GM10266 (cell line): ENCODE results near the gene MST1R.
A peak's percentile ranks its signal among the peaks of the same experiment; 100 is the strongest.

Experiments
- DNase-seq: peaks from one replicate; pipeline ENCODE4 v3.0.0; 2012; ENCODE audit errors: extremely low spot score
- CTCF ChIP-seq: IDR thresholded peaks from 2 replicates; pipeline ENCODE4 v1.5.1; 2012; ENCODE audit warnings: mild to moderate bottlenecking, low read depth; ENCODE audit not compliant: control insufficient read depth, insufficient read depth; ENCODE audit errors: missing control alignments

MST1R gene

GRCh38 chr3:49844464-49845183, 59.0 kb downstream of the MST1R start:
- TF ChIP-seq CTCF, result no peak
- no peak for DNase-seq

GRCh38 chr3:49842843-49843517, 60.7 kb downstream of the MST1R start:
- no peak for TF ChIP-seq CTCF
- no peak for DNase-seq

- no peak for TF ChIP-seq CTCF
Observed at GRCh38 chr3:49841806-49842205, 61.9 kb downstream of the MST1R start.

GRCh38 chr3:49841126-49841696, 62.5 kb downstream of the MST1R start:
- peak; percentile 46 for TF ChIP-seq CTCF
- peak; percentile 36 for DNase-seq

More at GRCh38 chr3:49841806-49842205, 61.9 kb downstream of the MST1R start:
- no peak for DNase-seq

- no peak for TF ChIP-seq CTCF
- no peak for DNase-seq
Observed at GRCh38 chr3:49840388-49840787, 63.3 kb downstream of the MST1R start.

- DNase-seq, result peak; percentile 72
- TF ChIP-seq CTCF, result peak; percentile 98
Observed at GRCh38 chr3:49839193-49839809, 64.4 kb downstream of the MST1R start.
